Measurements from ENCODE around the gene KMO. TPM values are rescaled to one million over a fixed set of nuclear protein-coding genes. Genes with fewer than 3 reads are reported as not detected.

Gene KMO
- total RNA-seq, 4 donors from 2014 or later, result 0.04 to 0.19 (median 0.07) TPM

DNA sequence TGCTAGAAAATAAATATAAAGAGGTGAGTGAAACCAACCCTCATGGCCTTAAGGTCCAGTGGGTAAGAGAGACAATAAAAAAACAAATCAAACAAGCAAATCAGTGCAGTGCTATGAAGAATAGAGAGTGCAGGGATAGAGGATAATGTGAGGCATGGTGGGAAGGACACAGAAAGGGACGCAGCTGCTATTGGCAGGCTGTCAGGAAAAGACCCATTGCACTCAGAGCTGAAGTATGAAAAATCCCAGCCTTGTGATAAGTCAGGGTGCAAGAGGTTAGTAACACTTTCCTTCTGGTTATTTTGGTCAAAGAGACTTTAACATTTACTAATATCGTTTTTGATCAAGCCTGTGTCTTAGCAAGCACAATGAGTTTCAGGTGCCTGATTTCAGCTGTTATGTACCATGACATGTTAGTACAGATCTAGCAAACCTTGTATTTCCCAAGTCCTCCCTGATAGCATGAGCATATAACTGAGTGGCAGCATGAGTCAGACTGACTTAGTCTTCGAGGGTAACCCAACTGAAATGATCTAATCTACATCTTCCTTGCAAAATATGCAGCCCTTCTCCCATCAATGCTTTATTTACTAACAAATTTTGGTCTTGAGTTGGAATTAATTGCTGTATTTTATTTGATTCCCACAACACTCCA, 76.3 kb downstream of the KMO start:
- intact Hi-C loops (cut with DNase I), result loop anchor here (10.0 kb wide), 2 partner anchors 74 to 226 kb away; partner anchors contain the start of gene KMO
- no peaks in the 10 kb centered on the region for H3K9me3 ChIP-seq
- no peak for DNase-seq
- H3K4me3 ChIP-seq, result no peak overlapping the region
- TF ChIP-seq, protein P1, sequence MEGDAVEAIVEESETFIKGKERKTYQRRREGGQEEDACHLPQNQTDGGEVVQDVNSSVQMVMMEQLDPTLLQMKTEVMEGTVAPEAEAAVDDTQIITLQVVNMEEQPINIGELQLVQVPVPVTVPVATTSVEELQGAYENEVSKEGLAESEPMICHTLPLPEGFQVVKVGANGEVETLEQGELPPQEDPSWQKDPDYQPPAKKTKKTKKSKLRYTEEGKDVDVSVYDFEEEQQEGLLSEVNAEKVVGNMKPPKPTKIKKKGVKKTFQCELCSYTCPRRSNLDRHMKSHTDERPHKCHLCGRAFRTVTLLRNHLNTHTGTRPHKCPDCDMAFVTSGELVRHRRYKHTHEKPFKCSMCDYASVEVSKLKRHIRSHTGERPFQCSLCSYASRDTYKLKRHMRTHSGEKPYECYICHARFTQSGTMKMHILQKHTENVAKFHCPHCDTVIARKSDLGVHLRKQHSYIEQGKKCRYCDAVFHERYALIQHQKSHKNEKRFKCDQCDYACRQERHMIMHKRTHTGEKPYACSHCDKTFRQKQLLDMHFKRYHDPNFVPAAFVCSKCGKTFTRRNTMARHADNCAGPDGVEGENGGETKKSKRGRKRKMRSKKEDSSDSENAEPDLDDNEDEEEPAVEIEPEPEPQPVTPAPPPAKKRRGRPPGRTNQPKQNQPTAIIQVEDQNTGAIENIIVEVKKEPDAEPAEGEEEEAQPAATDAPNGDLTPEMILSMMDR (IDR thresholded peaks at IDR 0.05), result no peak
- TF ChIP-seq POLR2A (IDR thresholded peaks at IDR 0.05), result no peak
- WGBS, 2 donors, result 21 to 27% methylated on average over 3 of the region's 3 CpGs
- no peaks in the 10 kb centered on the region for H3K27me3 ChIP-seq
- peaks cover 0 to 30% (median 0%) of the 10 kb centered on the region in 3 donors for H3K4me1 ChIP-seq
- H3K36me3 ChIP-seq, result peaks cover 0 to 8% (median 0%) of the 10 kb centered on the region in 3 donors
- no peak overlapping the region for H3K27ac ChIP-seq

DNA sequence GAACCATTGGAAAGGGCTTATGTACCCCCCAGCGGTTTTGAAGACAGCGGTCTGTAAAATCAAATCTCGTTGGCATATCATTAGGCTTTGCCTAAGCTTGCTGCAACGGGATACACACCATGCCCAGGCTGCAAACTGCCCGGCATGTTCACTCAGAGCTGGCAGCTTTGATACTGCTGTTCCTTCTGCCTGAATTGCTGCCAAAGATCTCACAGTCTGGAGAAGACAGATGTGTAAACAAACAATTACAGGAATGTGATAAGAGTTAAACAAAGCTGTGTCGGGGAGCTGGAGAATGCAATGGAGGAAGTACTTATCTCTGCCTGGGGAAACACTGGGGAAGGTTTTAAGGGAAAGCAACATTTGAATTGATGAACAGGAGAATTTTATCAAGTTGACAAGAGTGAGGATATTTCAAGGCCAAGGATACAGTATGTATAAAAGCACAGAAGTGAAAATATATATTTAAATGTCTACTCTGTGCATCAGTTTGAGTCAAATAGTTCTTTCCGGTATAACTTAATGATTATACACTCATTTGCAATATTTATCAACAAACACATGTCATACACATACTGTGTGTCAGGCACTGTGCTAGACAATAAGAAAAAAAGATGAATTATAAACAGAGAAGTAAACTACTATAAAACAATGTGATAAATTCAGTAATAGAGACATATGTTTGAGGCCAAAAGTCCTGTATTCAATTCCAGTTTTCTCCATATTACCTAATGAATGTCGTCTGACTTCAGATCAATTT, 78.1 kb downstream of the KMO start:
- Histone ChIP-seq H3K9me3 (no peaks in the 10 kb centered on the region), H3K4me3 (no peak overlapping the region), H3K36me3 (no peaks in the 10 kb centered on the region), H3K27ac (no peak overlapping the region), H3K27me3 (no peaks in the 10 kb centered on the region), H3K4me1 (peaks cover 0 to 30% (median 0%) of the 10 kb centered on the region in 3 donors)
- DNase-seq, result no peak
- TF ChIP-seq, protein P1 (IDR thresholded peaks at IDR 0.05), result no peak
- TF ChIP-seq POLR2A (IDR thresholded peaks at IDR 0.05), result no peak
- 29 to 31% methylated on average over 8 of the region's 8 CpGs for WGBS, 2 donors
- intact Hi-C loops (cut with DNase I), result loop anchor here (10.0 kb wide), 1 partner anchor 375 kb away; no protein-coding TSS in a partner anchor

- H3K27me3 ChIP-seq, result no peaks in the 10 kb centered on the region
- DNase-seq, result no peak
- no peak for TF ChIP-seq POLR2A (IDR thresholded peaks at IDR 0.05)
- TF ChIP-seq, protein P1 (IDR thresholded peaks at IDR 0.05), result peak in 5 of 6 experiments; percentile 50 to 76 (median 68)
- no peak overlapping the region for H3K27ac ChIP-seq
- H3K9me3 ChIP-seq, result no peaks in the 10 kb centered on the region
- H3K4me1 ChIP-seq, result peaks cover 0 to 30% (median 0%) of the 10 kb centered on the region in 3 donors
- no peak overlapping the region for H3K4me3 ChIP-seq
- 0 to 17% methylated on average over 3 of the region's 3 CpGs for WGBS, 2 donors
- intact Hi-C loops (cut with DNase I), result loop anchor here (10.0 kb wide), 1 partner anchor 374 kb away; no protein-coding TSS in a partner anchor
- no peaks in the 10 kb centered on the region for H3K36me3 ChIP-seq
Observed at GRCh38 chr1:241611063-241611462, 78.9 kb downstream of the KMO start.

- Histone ChIP-seq H3K27ac (no peak overlapping the region), H3K27me3 (no peaks in the 10 kb centered on the region), H3K9me3 (no peaks in the 10 kb centered on the region), H3K4me1 (peaks cover 0 to 30% (median 0%) of the 10 kb centered on the region in 3 donors), H3K4me3 (no peak overlapping the region), H3K36me3 (no peaks in the 10 kb centered on the region)
- 71 to 92% methylated on average over 1 of the region's 1 CpG for WGBS, 2 donors
- no peak for DNase-seq
- no peak for TF ChIP-seq POLR2A (IDR thresholded peaks at IDR 0.05)
- TF ChIP-seq, protein P1 (IDR thresholded peaks at IDR 0.05), result no peak
- intact Hi-C loops (cut with DNase I), result loop anchor here (10.0 kb wide), 1 partner anchor 373 kb away; no protein-coding TSS in a partner anchor
Observed at GRCh38 chr1:241611736-241612135, 79.6 kb downstream of the KMO start.

Measured in esophagus squamous epithelium (tissue), 5 donors.